ENCODE data around the gene SNAP23. TPM values are rescaled to one million over a fixed set of nuclear protein-coding genes. Genes with fewer than 3 reads are reported as not detected.
A peak's percentile ranks its signal among the peaks of the same experiment; 100 is the strongest.

SNAP23 gene
- total and polyA plus RNA-seq, 2 donors (not counting 1 experiment from before 2014, with no cell fraction given) = 52.7 to 133 TPM

DNA sequence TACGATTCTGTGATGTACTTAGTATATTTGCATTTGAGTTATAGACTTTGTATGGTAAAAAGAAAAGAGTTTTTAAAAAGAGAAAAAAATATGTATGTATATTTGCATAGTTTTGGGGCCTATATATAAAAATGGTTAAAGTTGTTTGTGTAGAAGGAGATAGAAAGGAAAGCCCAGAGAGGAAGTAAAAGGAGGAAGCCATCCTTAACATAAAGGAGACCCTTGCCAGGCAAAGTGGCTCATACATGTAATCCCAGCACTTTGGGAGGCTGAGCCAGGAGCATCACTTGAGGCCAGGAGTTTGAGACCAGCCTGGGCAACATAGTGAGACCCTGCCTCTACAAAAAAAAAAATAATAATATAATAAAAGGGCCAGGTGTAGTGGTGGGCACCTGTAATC, 8.4 kb downstream of the SNAP23 start:
- Mint-ChIP-seq H3K4me1 (peaks cover 67% of the 10 kb centered on the region), H3K4me3 (peak overlapping the region; percentile 32), H3K27me3 (no peaks in the 10 kb centered on the region), H3K9me3 (ENCODE audit: insufficient read depth) (no peaks in the 10 kb centered on the region), H3K27ac (peak overlapping the region; percentile 82)
- ChIA-PET CTCF (interaction anchor here (2.2 kb wide), 1 partner anchor 13 kb away, joined by 9 read pairs; the partner anchor contains the start of gene ZNF106), POLR2A (interaction anchor here (0.8 to 1.9 kb wide), 2 partner anchors 13 to 45 kb away, joined by 4 to 8 read pairs; partner anchors contain the start of gene ZNF106)
- intact Hi-C loops (cut with micrococcal nuclease) = loop anchor here (2.0 kb wide), 1 partner anchor 13 kb away; the partner anchor contains the start of gene ZNF106
- WGBS (ENCODE audit: insufficient coverage) = 40% methylated on average over 1 of the region's 1 CpG
- peaks cover 92% of the 10 kb centered on the region for H3K79me2 ChIP-seq (ENCODE audit: control insufficient read depth, insufficient read depth, low read length)
- peak overlapping the region; percentile 69 for H3K4me2 ChIP-seq (replicated peaks; ENCODE audit: low read depth, low read length, poor library complexity, severe bottlenecking)
- no peaks in the 10 kb centered on the region for H3K27me3 ChIP-seq (replicated peaks in 1 of 4; ENCODE audit: control extremely low read depth in 1 of 4, control insufficient read depth in 3 of 4, insufficient read depth in 4 of 4, low read length in 3 of 4)
- peaks cover 20% of the 10 kb centered on the region for H4K20me1 ChIP-seq (ENCODE audit: control insufficient read depth, insufficient read depth, low read length, poor library complexity, severe bottlenecking)
- peak overlapping the region; percentile 59 to 61 for H3K27ac ChIP-seq (ENCODE audit: low read length in 2 of 2)
- H3K9ac ChIP-seq (ENCODE audit: low read length) = no peak overlapping the region
- no peaks in the 10 kb centered on the region for H3K9me3 ChIP-seq (ENCODE audit: control extremely low read depth in 1 of 3, control insufficient read depth in 2 of 3, insufficient read depth in 1 of 3, low read length in 2 of 3)
- peak; percentile 25 for ATAC-seq (ENCODE audit: low read depth)
- no peak overlapping the region for H2AFZ ChIP-seq (ENCODE audit: insufficient read depth, low read depth, low read length, poor library complexity, severe bottlenecking)
- DNase-seq = peak; percentile 33
- H3K4me1 ChIP-seq (ENCODE audit: control insufficient read depth in 2 of 2, insufficient read depth in 2 of 2, low read length in 2 of 2) = peaks cover 53 to 63% of the 10 kb centered on the region in 2 donors
- TF ChIP-seq, protein P1, sequence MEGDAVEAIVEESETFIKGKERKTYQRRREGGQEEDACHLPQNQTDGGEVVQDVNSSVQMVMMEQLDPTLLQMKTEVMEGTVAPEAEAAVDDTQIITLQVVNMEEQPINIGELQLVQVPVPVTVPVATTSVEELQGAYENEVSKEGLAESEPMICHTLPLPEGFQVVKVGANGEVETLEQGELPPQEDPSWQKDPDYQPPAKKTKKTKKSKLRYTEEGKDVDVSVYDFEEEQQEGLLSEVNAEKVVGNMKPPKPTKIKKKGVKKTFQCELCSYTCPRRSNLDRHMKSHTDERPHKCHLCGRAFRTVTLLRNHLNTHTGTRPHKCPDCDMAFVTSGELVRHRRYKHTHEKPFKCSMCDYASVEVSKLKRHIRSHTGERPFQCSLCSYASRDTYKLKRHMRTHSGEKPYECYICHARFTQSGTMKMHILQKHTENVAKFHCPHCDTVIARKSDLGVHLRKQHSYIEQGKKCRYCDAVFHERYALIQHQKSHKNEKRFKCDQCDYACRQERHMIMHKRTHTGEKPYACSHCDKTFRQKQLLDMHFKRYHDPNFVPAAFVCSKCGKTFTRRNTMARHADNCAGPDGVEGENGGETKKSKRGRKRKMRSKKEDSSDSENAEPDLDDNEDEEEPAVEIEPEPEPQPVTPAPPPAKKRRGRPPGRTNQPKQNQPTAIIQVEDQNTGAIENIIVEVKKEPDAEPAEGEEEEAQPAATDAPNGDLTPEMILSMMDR (IDR thresholded peaks at IDR 0.05) = no peak
- TF ChIP-seq EZH2 (IDR thresholded peaks at IDR 0.05; ENCODE audit: borderline replicate concordance, insufficient read depth, low read depth, low read length, poor library complexity, severe bottlenecking) = no peak
- peak overlapping the region in 2 of 5 experiments; percentile 4 to 11 for H3K4me3 ChIP-seq (ENCODE audit: control extremely low read depth in 1 of 5, extremely low read depth in 1 of 5, insufficient read depth in 1 of 5, low read depth in 2 of 5, low read length in 4 of 5)
- H3K36me3 ChIP-seq (replicated peaks in 1 of 2; ENCODE audit: control extremely low read depth in 1 of 2, control insufficient read depth in 1 of 2, extremely low read depth in 1 of 2, insufficient read depth in 2 of 2, low read length in 1 of 2) = peaks cover 0 to 18% of the 10 kb centered on the region in 2 experiments

DNA sequence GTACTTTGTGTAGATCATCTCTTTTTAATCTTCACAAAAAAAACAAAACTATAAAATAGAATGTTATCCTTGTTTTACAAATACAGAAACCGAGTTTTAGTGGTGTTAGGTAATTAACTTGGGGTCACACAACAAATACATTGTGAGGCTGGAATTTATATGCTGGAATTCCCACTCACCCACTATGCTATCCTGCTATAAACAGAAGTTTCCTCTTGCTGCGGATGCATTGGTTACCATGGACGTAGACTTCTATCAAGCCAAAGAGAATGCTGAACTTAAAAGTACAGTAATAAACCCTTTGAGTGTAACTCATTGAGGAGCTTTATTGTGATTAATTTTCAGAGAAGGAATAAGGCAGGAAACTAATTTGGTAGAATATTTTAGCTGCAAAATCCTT, 9.2 kb downstream of the SNAP23 start:
- H3K27ac Mint-ChIP-seq = peak overlapping the region; percentile 90
- H3K4me3 ChIP-seq (ENCODE audit: control extremely low read depth in 1 of 5, extremely low read depth in 1 of 5, insufficient read depth in 1 of 5, low read depth in 2 of 5, low read length in 4 of 5) = no peak overlapping the region
- peak overlapping the region; percentile 69 for H3K4me2 ChIP-seq (replicated peaks; ENCODE audit: low read depth, low read length, poor library complexity, severe bottlenecking)

More for the DNA sequence above, 9.2 kb downstream of the SNAP23 start:
- Histone ChIP-seq H3K27ac (ENCODE audit: low read length in 2 of 2) (peak overlapping the region; percentile 4 to 61), H3K9ac (ENCODE audit: low read length) (no peak overlapping the region), H4K20me1 (ENCODE audit: control insufficient read depth, insufficient read depth, low read length, poor library complexity, severe bottlenecking) (peaks cover 20% of the 10 kb centered on the region), H3K36me3 (replicated peaks in 1 of 2; ENCODE audit: control extremely low read depth in 1 of 2, control insufficient read depth in 1 of 2, extremely low read depth in 1 of 2, insufficient read depth in 2 of 2, low read length in 1 of 2) (peaks cover 0 to 18% of the 10 kb centered on the region in 2 experiments), H2AFZ (ENCODE audit: insufficient read depth, low read depth, low read length, poor library complexity, severe bottlenecking) (no peak overlapping the region), H3K9me3 (ENCODE audit: control extremely low read depth in 1 of 3, control insufficient read depth in 2 of 3, insufficient read depth in 1 of 3, low read length in 2 of 3) (no peaks in the 10 kb centered on the region), H3K79me2 (ENCODE audit: control insufficient read depth, insufficient read depth, low read length) (peaks cover 95% of the 10 kb centered on the region), H3K4me1 (ENCODE audit: control insufficient read depth in 2 of 2, insufficient read depth in 2 of 2, low read length in 2 of 2) (peaks cover 53 to 63% of the 10 kb centered on the region in 2 donors), H3K27me3 (replicated peaks in 1 of 4; ENCODE audit: control extremely low read depth in 1 of 4, control insufficient read depth in 3 of 4, insufficient read depth in 4 of 4, low read length in 3 of 4) (no peaks in the 10 kb centered on the region)
- H3K4me3 Mint-ChIP-seq = peak overlapping the region; percentile 77
- DNase-seq = no peak
- ChIA-PET CTCF (interaction anchor here (2.2 kb wide), 1 partner anchor 14 kb away, joined by 9 read pairs; the partner anchor contains the start of gene ZNF106), POLR2A (interaction anchor here (0.7 to 1.9 kb wide), 7 partner anchors 9 to 1955 kb away, joined by 3 to 8 read pairs (median 5); partner anchors contain the start of genes SNAP23 and ZNF106)
- no peaks in the 10 kb centered on the region for H3K27me3 Mint-ChIP-seq
- intact Hi-C loops (cut with micrococcal nuclease) = loop anchor here (2.0 kb wide), 1 partner anchor 14 kb away; the partner anchor contains the start of gene ZNF106
- TF ChIP-seq EZH2 (IDR thresholded peaks at IDR 0.05; ENCODE audit: borderline replicate concordance, insufficient read depth, low read depth, low read length, poor library complexity, severe bottlenecking) = no peak
- TF ChIP-seq, protein P1 (IDR thresholded peaks at IDR 0.05) = no peak
- H3K9me3 Mint-ChIP-seq (ENCODE audit: insufficient read depth) = no peaks in the 10 kb centered on the region
- WGBS (ENCODE audit: insufficient coverage) = no CpG with 5 or more reads among the region's 3 CpGs
- peaks cover 62% of the 10 kb centered on the region for H3K4me1 Mint-ChIP-seq
- no peak for ATAC-seq (ENCODE audit: low read depth)

Measured in B cell (primary cell).